ENCODE measurements around the gene CACNB1. TPM values are rescaled to one million over a fixed set of nuclear protein-coding genes. Genes with fewer than 3 reads are reported as not detected.

Gene CACNB1
- total RNA-seq, 1 experiment from 2014 or later, result 6.6 TPM

DNA sequence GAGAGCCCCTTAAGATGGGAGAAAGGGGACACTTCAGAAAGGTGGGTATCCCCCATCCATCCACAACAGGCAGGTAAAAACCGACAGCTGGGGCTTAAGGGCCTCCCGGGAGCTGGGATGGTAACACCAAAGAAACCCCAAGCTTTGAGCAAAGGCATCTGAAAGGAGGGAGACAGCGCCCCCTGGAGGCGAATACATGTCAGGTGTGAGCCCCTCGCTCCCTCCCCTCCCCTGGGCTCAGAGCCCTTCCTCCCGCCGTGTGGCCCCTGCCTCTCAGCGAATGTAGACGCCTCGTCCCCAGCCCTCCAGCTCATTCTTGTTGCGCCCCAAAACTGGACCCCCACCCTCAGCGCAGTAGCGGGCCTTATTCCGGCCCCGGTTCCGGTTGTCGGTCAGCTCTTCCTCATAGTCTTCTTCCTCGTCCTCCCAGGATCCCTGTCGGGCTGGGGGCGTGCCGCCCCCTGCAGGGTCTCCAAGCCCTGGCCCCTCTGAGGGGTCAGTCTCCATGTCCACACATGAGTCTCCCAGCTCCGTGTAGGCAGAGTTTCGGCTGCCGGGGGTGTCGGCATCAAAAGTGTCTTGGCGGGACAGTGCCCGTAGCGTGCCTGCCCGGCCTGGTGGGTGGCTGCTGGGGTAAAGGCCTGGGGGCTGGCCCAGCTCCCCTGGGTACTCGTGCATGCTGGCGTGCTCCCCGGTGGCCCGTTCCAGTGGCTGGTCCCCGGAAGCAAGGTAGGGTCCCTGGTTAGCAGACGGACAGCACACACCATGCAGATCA is 22.4 kb downstream of the CACNB1 start:
- peak; percentile 73 for DNase-seq (ENCODE audit: unreplicated experiment)
- H3K27me3 Mint-ChIP-seq (ENCODE audit: insufficient read depth, unreplicated experiment), result no peaks in the 10 kb centered on the region
- H3K4me3 Mint-ChIP-seq (ENCODE audit: unreplicated experiment), result no peak overlapping the region
- peaks cover 6% of the 10 kb centered on the region for H3K4me1 Mint-ChIP-seq (ENCODE audit: insufficient read depth, unreplicated experiment)
- TF ChIP-seq, protein P1, sequence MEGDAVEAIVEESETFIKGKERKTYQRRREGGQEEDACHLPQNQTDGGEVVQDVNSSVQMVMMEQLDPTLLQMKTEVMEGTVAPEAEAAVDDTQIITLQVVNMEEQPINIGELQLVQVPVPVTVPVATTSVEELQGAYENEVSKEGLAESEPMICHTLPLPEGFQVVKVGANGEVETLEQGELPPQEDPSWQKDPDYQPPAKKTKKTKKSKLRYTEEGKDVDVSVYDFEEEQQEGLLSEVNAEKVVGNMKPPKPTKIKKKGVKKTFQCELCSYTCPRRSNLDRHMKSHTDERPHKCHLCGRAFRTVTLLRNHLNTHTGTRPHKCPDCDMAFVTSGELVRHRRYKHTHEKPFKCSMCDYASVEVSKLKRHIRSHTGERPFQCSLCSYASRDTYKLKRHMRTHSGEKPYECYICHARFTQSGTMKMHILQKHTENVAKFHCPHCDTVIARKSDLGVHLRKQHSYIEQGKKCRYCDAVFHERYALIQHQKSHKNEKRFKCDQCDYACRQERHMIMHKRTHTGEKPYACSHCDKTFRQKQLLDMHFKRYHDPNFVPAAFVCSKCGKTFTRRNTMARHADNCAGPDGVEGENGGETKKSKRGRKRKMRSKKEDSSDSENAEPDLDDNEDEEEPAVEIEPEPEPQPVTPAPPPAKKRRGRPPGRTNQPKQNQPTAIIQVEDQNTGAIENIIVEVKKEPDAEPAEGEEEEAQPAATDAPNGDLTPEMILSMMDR (IDR thresholded peaks at IDR 0.05; ENCODE audit: unreplicated experiment), result peak; percentile 65
- no peaks in the 10 kb centered on the region for H3K9me3 Mint-ChIP-seq (ENCODE audit: unreplicated experiment)
- H3K36me3 Mint-ChIP-seq (ENCODE audit: insufficient read depth, unreplicated experiment), result peaks cover 27% of the 10 kb centered on the region
- ChIA-PET CTCF (interaction anchor here (0.6 to 6.6 kb wide), 17 partner anchors 10 to 756 kb away, joined by 3 to 44 read pairs (median 3); partner anchors contain the start of gene ARL5C), POLR2A (interaction anchor here (0.8 kb wide), 1 partner anchor 22 kb away, joined by 4 read pairs; no protein-coding TSS in a partner anchor)
- no peak overlapping the region for H3K27ac Mint-ChIP-seq (ENCODE audit: low read depth, unreplicated experiment)
- BruUV-seq (replicated peaks), result no TSS peak
- intact Hi-C loops (cut with micrococcal nuclease), result no loop called here

DNA sequence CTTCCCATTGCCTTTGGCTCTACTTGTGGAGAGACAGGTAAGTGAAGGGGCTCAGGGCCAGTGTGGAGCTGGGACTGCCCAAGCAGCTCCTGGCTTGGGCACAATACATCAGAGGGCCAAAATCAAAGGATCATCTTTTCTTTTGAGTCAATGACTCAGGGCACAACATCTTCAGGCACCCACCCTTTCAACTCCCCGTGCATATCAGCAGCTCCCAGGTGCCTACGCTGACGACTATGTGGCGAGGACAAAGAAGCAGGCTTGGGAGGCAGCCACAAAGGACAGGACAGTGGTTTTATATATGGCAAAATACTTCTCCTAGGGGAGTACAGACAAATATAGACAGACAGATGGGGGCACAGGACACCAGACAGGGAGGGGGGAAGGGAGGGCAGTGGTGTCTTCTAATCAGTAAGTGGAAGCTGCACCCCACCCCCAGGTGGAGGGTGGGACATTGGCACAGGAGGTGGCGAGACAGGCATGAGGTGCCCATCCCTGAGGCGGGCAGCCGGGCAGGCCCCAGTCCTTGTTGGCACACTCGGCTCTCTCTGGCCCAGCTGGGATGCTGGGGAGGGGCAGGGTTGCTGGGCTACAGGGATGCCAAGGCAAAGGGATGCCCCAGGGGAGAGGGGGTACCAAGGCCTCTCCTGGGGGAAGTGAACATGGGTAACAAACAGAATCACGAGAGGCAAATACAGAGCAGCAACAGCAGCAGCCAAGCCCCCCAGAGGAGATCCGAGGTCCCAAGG is 23.8 kb downstream of the CACNB1 start:
- Mint-ChIP-seq H3K9me3 (ENCODE audit: unreplicated experiment) (no peaks in the 10 kb centered on the region), H3K36me3 (ENCODE audit: insufficient read depth, unreplicated experiment) (peaks cover 24% of the 10 kb centered on the region), H3K4me1 (ENCODE audit: insufficient read depth, unreplicated experiment) (peaks cover 4% of the 10 kb centered on the region), H3K4me3 (ENCODE audit: unreplicated experiment) (no peak overlapping the region), H3K27ac (ENCODE audit: low read depth, unreplicated experiment) (no peak overlapping the region), H3K27me3 (ENCODE audit: insufficient read depth, unreplicated experiment) (no peaks in the 10 kb centered on the region)
- TF ChIP-seq, protein P1 (IDR thresholded peaks at IDR 0.05; ENCODE audit: unreplicated experiment), result no peak
- CTCF ChIA-PET, result interaction anchor here (0.6 to 6.6 kb wide), 5 partner anchors 9 to 191 kb away, joined by 3 to 44 read pairs (median 7); partner anchors contain the start of gene ARL5C
- no peak for DNase-seq (ENCODE audit: unreplicated experiment)
- intact Hi-C loops (cut with micrococcal nuclease), result no loop called here
- BruUV-seq (replicated peaks), result no TSS peak
- POLR2A ChIA-PET, result interaction anchor here (0.6 kb wide), 1 partner anchor 778 kb away, joined by 6 read pairs; no protein-coding TSS in a partner anchor

DNA sequence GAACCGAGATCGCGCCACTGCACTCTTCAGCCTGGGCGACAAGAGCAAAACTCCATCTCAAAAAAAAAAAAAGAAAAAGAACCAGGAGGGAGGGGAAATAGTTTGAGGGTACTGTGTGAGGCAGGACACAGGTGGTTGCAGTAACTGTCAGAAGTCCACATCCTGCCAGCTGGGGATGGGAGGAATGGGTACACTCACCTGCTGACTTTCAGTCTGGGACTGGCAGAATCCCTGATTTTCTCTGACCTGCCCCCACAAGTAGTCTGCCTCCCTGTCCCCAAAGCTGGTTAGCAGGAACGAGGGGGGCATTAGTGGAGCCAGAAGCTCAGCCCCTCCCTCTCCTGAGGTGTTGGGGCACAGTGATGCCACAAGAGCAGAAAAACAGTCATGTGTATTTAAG is 24.4 kb downstream of the CACNB1 start:
- no TSS peak for BruUV-seq (replicated peaks)
- Mint-ChIP-seq H3K27ac (ENCODE audit: low read depth, unreplicated experiment) (no peak overlapping the region), H3K4me3 (ENCODE audit: unreplicated experiment) (no peak overlapping the region), H3K9me3 (ENCODE audit: unreplicated experiment) (no peaks in the 10 kb centered on the region), H3K4me1 (ENCODE audit: insufficient read depth, unreplicated experiment) (no peaks in the 10 kb centered on the region), H3K27me3 (ENCODE audit: insufficient read depth, unreplicated experiment) (no peaks in the 10 kb centered on the region), H3K36me3 (ENCODE audit: insufficient read depth, unreplicated experiment) (peaks cover 18% of the 10 kb centered on the region)
- TF ChIP-seq, protein P1 (IDR thresholded peaks at IDR 0.05; ENCODE audit: unreplicated experiment), result no peak
- POLR2A ChIA-PET, result interaction anchor here (0.6 to 0.7 kb wide), 2 partner anchors 14 to 778 kb away, joined by 3 to 6 read pairs; no protein-coding TSS in a partner anchor
- CTCF ChIA-PET, result interaction anchor here (0.6 to 6.6 kb wide), 2 partner anchors 8 to 20 kb away, joined by 5 to 44 read pairs; partner anchors contain the start of gene ARL5C
- intact Hi-C loops (cut with micrococcal nuclease), result no loop called here
- DNase-seq (ENCODE audit: unreplicated experiment), result no peak

DNA sequence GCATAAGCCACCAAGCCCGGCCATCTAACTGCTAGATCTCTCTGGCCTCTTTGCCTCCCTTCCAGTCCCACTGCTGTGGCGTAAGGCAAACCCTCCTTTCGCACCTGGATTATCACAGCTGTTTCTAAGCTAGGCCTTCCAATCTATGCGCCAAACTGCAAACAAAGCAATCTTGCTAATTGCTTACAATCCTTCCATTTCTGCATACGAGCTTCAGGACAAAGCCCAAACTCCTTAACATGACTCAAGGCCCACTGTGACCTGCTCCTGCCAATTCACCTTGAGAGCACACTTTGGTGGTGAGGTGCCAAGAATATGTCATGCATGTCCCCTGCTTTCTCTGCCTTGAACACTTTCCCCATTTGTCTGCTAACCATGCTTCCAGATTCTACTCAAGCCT is 25.5 kb downstream of the CACNB1 start:
- H3K4me1 Mint-ChIP-seq (ENCODE audit: insufficient read depth, unreplicated experiment), result peaks cover 2% of the 10 kb centered on the region
- H3K27me3 Mint-ChIP-seq (ENCODE audit: insufficient read depth, unreplicated experiment), result peaks cover under 1% of the 10 kb centered on the region
- BruUV-seq (replicated peaks), result no TSS peak
- TF ChIP-seq, protein P1 (IDR thresholded peaks at IDR 0.05; ENCODE audit: unreplicated experiment), result no peak
- H3K4me3 Mint-ChIP-seq (ENCODE audit: unreplicated experiment), result no peak overlapping the region
- no peak for DNase-seq (ENCODE audit: unreplicated experiment)
- no peak overlapping the region for H3K27ac Mint-ChIP-seq (ENCODE audit: low read depth, unreplicated experiment)
- H3K36me3 Mint-ChIP-seq (ENCODE audit: insufficient read depth, unreplicated experiment), result peaks cover 8% of the 10 kb centered on the region
- POLR2A ChIA-PET, result no interaction called here
- H3K9me3 Mint-ChIP-seq (ENCODE audit: unreplicated experiment), result no peaks in the 10 kb centered on the region
- CTCF ChIA-PET, result interaction anchor here (0.6 kb wide), 1 partner anchor 548 kb away, joined by 3 read pairs; no protein-coding TSS in a partner anchor
- intact Hi-C loops (cut with micrococcal nuclease), result no loop called here

Data from MCF 10A (cell line).